Subcutaneous abdominal adipose tissue (tissue), 5 donors: ENCODE results near the gene PALLD.
A peak's percentile ranks its signal among the peaks of the same experiment; 100 is the strongest.

Source experiments
- H3K27ac ChIP-seq: one replicate; pipeline ENCODE4 v1.7.0; 2013; ENCODE audit warnings: low read depth, mild to moderate bottlenecking, inconsistent platforms, low read length, moderate library complexity
- H3K27me3 ChIP-seq, 5 donors: one replicate each; pipeline ENCODE4 v1.7.0; 2013; ENCODE audit warnings: low read length in 5 of 5, inconsistent platforms in 1 of 5; ENCODE audit not compliant: control insufficient read depth in 5 of 5, insufficient read depth in 4 of 5
- H3K36me3 ChIP-seq, 5 donors: one replicate each; pipeline ENCODE4 v1.7.0; 2013; ENCODE audit warnings: low read length in 5 of 5; ENCODE audit not compliant: control insufficient read depth in 5 of 5, insufficient read depth in 5 of 5
- H3K4me1 ChIP-seq, 5 donors: one replicate each; pipeline ENCODE4 v1.7.0; 2013; ENCODE audit warnings: low read length in 5 of 5, mild to moderate bottlenecking in 3 of 5, moderate library complexity in 1 of 5; ENCODE audit not compliant: control insufficient read depth in 5 of 5, insufficient read depth in 5 of 5
- H3K4me3 ChIP-seq, 5 donors: one replicate each; pipeline ENCODE4 v1.7.0; 2013; ENCODE audit warnings: low read length in 5 of 5, low read depth in 1 of 5
- H3K9ac ChIP-seq, 5 donors: one replicate each; pipeline ENCODE4 v1.7.0; 2013; ENCODE audit warnings: low read length in 5 of 5, mild to moderate bottlenecking in 4 of 5, moderate library complexity in 3 of 5
- H3K9me3 ChIP-seq, 5 donors: one replicate each; pipeline ENCODE4 v1.7.0; 2013; ENCODE audit warnings: low read length in 5 of 5; ENCODE audit not compliant: control insufficient read depth in 5 of 5
- donor health status: healthy.
- donor health status: healthy.
- donor health status: healthy.
- donor health status: healthy.
- donor health status: healthy.

Gene PALLD

DNA sequence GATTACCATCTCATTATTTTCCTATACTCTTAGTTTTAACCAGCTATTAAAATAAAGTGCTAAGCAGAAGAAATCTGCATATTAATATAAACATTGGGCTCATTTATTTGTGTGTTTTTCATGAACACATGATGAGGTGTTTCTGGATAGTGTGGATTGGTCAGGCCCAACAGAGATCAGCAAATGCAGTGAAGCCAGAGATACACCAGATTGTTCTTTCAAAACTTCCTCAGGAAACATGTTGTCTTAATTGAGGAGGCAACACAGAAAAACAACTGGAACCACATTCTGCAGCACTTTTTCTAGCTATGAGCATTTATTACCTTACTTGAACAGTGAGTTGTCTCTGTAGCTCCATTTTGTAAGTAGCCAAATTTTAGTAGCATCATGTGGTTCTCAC is 69.9 kb downstream of the PALLD start:
- H3K4me3 ChIP-seq = no peak overlapping the region
- peaks cover 0 to 16% (median 8%) of the 10 kb centered on the region in 5 donors for H3K4me1 ChIP-seq
- no peaks in the 10 kb centered on the region for H3K36me3 ChIP-seq
- no peaks in the 10 kb centered on the region for H3K27me3 ChIP-seq
- no peak overlapping the region for H3K27ac ChIP-seq
- no peaks in the 10 kb centered on the region for H3K9me3 ChIP-seq
- H3K9ac ChIP-seq = no peak overlapping the region

DNA sequence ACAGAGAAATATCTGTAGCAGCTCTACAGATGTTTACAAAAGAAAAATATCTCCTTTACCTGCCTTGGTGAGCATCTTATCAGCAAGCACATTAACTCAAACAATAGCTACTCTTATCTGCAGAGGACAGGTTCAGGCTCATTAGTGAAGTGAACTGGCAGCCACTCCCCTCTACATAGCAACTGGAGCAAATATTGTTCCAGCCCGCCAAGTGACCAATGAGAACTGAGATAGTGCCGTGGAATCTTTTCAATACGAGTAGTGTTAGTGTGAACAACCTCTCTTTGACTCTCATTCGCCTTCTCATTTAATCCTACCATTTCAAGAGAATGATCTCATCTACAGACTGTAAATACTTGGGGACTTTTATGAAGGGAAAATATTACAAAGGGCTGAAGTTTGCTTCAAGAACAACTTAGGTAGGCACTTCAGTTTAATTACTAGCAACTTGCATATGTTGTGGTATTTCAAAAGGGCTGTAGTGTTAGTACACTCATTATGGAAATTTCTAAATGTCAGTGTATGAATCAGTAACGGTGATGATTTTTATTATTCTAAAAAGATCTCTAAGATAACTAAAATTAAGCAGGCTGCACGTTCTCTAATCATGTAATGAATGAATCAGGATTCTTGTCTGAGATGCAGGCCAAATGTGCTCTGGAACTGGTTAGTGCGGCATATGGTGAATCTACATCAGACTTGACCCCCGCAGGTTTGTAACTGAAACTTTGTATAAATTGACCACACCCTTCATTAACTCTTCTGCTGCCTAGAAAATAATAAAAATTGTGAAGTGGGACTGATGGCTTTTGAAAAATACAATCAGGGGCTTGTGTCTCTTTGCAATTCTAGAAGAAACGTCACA is 72.4 kb downstream of the PALLD start:
- Histone ChIP-seq H3K27me3 (no peaks in the 10 kb centered on the region), H3K4me3 (peak overlapping the region in 1 of 5 donors; percentile 25), H3K36me3 (no peaks in the 10 kb centered on the region), H3K9me3 (no peaks in the 10 kb centered on the region), H3K27ac (no peak overlapping the region), H3K4me1 (peaks cover 0 to 16% (median 8%) of the 10 kb centered on the region in 5 donors), H3K9ac (no peak overlapping the region)

DNA sequence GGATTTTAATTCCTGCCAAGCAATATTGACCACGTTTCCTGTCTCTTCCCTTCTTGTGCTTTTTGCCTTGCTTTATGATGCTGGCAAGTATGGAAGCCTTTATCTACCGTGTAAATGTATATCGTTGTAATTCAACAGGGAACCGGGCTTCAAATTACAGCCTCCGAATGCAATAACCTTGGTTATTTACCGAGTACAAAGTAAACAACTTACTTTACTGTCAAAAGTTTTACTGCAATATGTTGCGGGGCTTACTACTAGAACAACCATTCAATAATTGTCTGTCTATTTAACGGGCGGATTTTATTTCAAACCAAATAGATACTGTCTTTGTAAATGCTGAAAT is 73.1 kb downstream of the PALLD start:
- Histone ChIP-seq H3K36me3 (no peaks in the 10 kb centered on the region), H3K27ac (no peak overlapping the region), H3K4me3 (peak overlapping the region in 2 of 5 donors; percentile 25 to 31)

DNA sequence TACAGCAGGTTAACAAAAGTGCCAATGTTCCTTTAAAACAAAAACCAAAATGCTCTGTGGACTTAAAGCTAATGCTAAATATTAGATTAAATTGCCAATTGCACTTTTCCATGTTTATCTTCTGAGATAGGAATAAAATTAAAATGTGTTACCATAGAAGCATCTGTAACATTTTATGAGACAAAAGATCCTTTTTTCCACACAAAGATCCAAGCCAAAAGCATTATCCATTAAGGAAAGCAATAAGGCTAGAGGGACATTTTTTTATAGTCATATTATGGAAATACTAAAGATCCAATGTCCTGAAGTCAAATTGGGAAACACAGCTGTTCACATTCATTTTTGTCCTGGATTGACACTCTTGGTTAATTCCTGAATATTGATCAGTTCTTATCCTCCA is 73.6 kb downstream of the PALLD start:
- H3K9me3 ChIP-seq = no peaks in the 10 kb centered on the region
- no peaks in the 10 kb centered on the region for H3K27me3 ChIP-seq
- H3K4me3 ChIP-seq = no peak overlapping the region
- H3K27ac ChIP-seq = no peak overlapping the region
- H3K9ac ChIP-seq = no peak overlapping the region
- peaks cover 0 to 16% (median 8%) of the 10 kb centered on the region in 5 donors for H3K4me1 ChIP-seq
- H3K36me3 ChIP-seq = no peaks in the 10 kb centered on the region

More for the DNA sequence above, 73.1 kb downstream of the PALLD start:
- no peaks in the 10 kb centered on the region for H3K27me3 ChIP-seq
- H3K9me3 ChIP-seq = no peaks in the 10 kb centered on the region
- H3K4me1 ChIP-seq = peaks cover 0 to 16% (median 8%) of the 10 kb centered on the region in 5 donors
- peak overlapping the region in 1 of 5 donors; percentile 15 for H3K9ac ChIP-seq

DNA sequence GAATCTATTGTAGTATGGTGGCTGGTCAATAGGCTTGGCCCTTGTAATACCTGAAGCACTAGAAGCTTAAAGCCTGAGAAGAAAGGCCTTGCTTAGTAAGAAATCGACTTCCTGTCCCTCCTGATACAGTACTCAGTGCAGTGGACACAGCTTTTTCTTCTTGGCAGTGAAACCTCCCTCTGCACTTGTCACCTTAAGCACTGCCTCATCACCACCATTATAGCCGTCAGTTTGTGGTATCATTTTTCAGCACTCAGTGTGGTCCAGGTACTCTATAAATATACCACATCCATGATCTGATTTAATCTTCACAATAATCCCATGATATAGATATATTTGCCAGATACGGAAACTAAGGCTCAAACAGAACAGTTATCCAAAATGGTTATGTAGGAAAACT is 75.2 kb downstream of the PALLD start:
- Histone ChIP-seq H3K27ac (no peak overlapping the region), H3K4me1 (peaks cover 0 to 16% (median 4%) of the 10 kb centered on the region in 5 donors), H3K36me3 (no peaks in the 10 kb centered on the region), H3K27me3 (no peaks in the 10 kb centered on the region), H3K9ac (no peak overlapping the region), H3K9me3 (no peaks in the 10 kb centered on the region), H3K4me3 (no peak overlapping the region)

DNA sequence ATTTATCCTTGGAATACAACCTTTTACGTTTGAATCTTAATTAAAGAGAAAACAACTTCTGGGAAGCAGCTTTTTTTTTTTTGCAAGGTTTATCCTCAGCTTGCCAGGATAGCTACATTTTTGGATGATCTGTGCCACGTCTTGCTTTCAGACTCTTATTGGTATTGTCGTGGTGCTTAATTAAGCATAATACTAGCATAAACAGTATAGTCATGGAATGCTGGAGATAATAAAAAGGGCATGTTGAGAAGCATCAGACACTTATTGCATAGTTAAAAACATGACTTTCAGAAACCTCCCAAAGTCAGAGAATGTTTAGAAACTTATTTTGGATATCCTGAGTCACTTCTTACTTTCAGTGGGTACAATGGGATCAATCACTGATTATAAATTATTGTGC is 77.0 kb downstream of the PALLD start:
- no peak overlapping the region for H3K4me3 ChIP-seq
- H3K9ac ChIP-seq = no peak overlapping the region

DNA sequence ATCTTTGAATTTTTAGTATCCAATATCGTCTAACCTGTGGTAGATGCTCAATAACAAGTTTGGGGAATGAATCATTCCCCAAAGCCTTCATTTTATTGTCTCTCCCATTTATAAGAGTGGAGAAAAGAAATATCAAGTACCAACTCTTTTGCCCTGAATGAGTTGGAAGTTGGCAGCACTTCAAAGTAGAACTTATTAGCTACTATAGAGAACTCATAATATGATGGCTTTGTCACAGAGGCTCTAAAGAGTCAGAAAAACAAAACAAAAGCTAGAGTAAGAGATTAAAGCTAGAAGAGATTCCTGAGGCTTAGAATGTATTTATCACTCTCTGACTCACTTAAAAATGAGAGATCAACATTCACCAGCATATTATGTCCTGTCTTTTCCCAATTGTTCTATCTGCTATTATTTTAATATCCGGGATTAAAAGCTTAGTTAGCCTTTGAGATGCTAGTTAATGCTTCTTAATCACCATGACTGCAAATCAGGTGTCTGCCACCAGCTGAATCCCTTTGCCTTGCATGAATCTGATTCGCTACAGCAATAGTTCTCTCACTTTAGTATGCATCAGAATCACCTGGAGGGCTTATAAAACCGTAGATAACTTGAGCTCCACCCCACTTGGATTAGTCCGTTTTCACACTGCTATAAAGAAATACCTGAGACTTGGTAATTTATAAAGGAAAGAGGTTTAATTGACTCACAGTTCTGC is 77.9 kb downstream of the PALLD start:
- H3K4me3 ChIP-seq = no peak overlapping the region
- H3K9me3 ChIP-seq = no peaks in the 10 kb centered on the region
- no peak overlapping the region for H3K27ac ChIP-seq
- no peak overlapping the region for H3K9ac ChIP-seq
- no peaks in the 10 kb centered on the region for H3K36me3 ChIP-seq
- peaks cover 0 to 21% (median 4%) of the 10 kb centered on the region in 5 donors for H3K4me1 ChIP-seq
- no peaks in the 10 kb centered on the region for H3K27me3 ChIP-seq

More for the DNA sequence above, 77.0 kb downstream of the PALLD start:
- no peaks in the 10 kb centered on the region for H3K9me3 ChIP-seq
- H3K27ac ChIP-seq = no peak overlapping the region
- peaks cover 0 to 21% (median 4%) of the 10 kb centered on the region in 5 donors for H3K4me1 ChIP-seq
- H3K27me3 ChIP-seq = no peaks in the 10 kb centered on the region
- H3K36me3 ChIP-seq = no peaks in the 10 kb centered on the region

DNA sequence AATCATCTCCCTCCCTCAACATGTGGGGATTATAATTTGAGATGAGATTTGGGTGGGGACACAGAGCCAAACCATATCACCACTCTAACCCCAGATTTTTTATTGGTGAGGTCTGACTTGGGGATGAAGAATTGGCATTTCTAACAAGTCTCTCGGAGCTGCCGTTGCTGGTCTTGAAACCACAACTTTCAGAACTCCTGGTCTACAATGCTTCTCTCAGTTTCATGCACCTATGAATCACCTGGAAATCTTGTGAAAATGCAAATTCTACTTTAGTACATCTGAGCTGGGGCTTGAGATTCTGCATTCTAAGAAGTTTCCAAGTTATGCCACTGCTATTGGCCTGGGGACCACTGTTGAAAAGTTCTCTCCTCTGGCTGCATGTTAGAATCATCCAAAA is 78.6 kb downstream of the PALLD start:
- H3K36me3 ChIP-seq = no peaks in the 10 kb centered on the region
- H3K9ac ChIP-seq = no peak overlapping the region
- no peaks in the 10 kb centered on the region for H3K9me3 ChIP-seq
- no peaks in the 10 kb centered on the region for H3K27me3 ChIP-seq
- peaks cover 0 to 13% (median 2%) of the 10 kb centered on the region in 5 donors for H3K4me1 ChIP-seq
- no peak overlapping the region for H3K4me3 ChIP-seq
- H3K27ac ChIP-seq = no peak overlapping the region

DNA sequence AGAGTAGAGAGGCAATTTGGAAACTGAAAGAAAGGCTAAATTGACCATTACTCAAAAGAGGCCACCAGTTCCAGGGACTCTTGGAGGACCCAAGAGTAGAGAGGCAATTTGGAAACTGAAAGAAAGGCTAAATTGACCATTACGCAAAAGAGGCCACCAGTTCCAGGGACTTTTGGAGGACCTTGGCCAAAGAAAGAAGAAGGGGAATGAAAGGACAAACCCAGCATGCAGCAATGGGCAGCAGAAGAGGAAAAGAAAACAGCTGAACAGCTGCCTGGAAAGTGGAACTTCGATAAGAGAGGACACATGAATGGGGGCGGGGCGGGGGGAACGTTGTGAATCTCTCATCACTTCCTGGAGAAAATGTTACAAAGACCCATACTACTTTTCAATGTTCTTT is 80.8 kb downstream of the PALLD start:
- Histone ChIP-seq H3K36me3 (no peaks in the 10 kb centered on the region), H3K9ac (no peak overlapping the region), H3K4me1 (peaks cover 0 to 7% (median 2%) of the 10 kb centered on the region in 5 donors), H3K27ac (no peak overlapping the region), H3K27me3 (no peaks in the 10 kb centered on the region), H3K4me3 (peak overlapping the region in 1 of 5 donors; percentile 36), H3K9me3 (no peaks in the 10 kb centered on the region)

DNA sequence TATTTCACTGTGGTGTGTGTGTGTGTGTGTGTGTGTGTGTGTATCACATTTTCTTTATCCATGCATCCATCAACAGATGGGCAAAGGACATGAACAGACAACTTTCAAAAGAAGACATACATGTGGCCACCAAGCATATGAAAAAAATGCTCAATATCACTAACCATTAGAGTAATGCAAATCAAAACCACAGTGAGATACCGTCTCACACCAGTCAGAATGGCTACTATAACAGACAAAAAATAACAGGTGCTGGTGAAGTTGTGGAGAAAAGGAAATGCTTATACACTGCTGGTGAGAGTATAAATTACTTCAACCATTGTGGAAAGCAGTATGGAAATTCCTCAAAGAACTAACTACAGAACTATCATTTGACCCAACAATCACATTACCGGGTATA is 83.4 kb downstream of the PALLD start:
- Histone ChIP-seq H3K36me3 (no peaks in the 10 kb centered on the region), H3K27me3 (no peaks in the 10 kb centered on the region), H3K9ac (no peak overlapping the region), H3K4me1 (peaks cover 0 to 8% (median 2%) of the 10 kb centered on the region in 5 donors), H3K9me3 (no peaks in the 10 kb centered on the region), H3K27ac (no peak overlapping the region), H3K4me3 (no peak overlapping the region)
